H9 (cell line): ENCODE measurements around the gene TENT5C. TPM values are rescaled to one million over a fixed set of nuclear protein-coding genes. Genes with fewer than 3 reads are reported as not detected.

Experiments
- DNase-seq: peaks from one replicate; pipeline ENCODE4 v3.0.0-alpha.2; 2017
- H2AFZ ChIP-seq: one replicate; pipeline ENCODE4 v1.6.1; 2013; ENCODE audit warnings: mild to moderate bottlenecking, low read length, control low read depth, moderate library complexity
- H2AK5ac ChIP-seq: 2 replicates; pipeline ENCODE4 v1.6.1; 2013; ENCODE audit warnings: low read length, control low read depth, mixed read lengths; ENCODE audit not compliant: insufficient read length
- H2BK120ac ChIP-seq: one replicate; pipeline ENCODE4 v1.6.1; 2013; ENCODE audit warnings: low read depth, mild to moderate bottlenecking, low read length, control low read depth, inconsistent platforms; ENCODE audit not compliant: poor library complexity, severe bottlenecking
- H2BK12ac ChIP-seq: 2 replicates; pipeline ENCODE4 v1.6.1; 2013; ENCODE audit warnings: low read length, control low read depth, mixed read lengths, low read depth; ENCODE audit not compliant: insufficient read length
- H2BK15ac ChIP-seq: 2 replicates; pipeline ENCODE4 v1.6.1; 2013; ENCODE audit warnings: low read depth, low read length, control low read depth
- H2BK20ac ChIP-seq: one replicate; pipeline ENCODE4 v1.6.1; 2013; ENCODE audit warnings: low read depth, mild to moderate bottlenecking, low read length, control low read depth, inconsistent platforms; ENCODE audit not compliant: poor library complexity, severe bottlenecking
- H2BK5ac ChIP-seq: 2 replicates; pipeline ENCODE4 v1.6.1; 2013; ENCODE audit warnings: low read length, control low read depth, mixed read lengths; ENCODE audit not compliant: insufficient read length
- H3K14ac ChIP-seq: 2 replicates; pipeline ENCODE4 v1.6.1; 2013; ENCODE audit warnings: low read length, control low read depth; ENCODE audit not compliant: insufficient read depth
- H3K18ac ChIP-seq: 2 replicates; pipeline ENCODE4 v1.6.1; 2013; ENCODE audit warnings: low read depth, mild to moderate bottlenecking, mixed read lengths, low read length, control low read depth; ENCODE audit not compliant: insufficient read length
- H3K23ac ChIP-seq: 2 replicates; pipeline ENCODE4 v1.6.1; 2013; ENCODE audit warnings: low read length, control low read depth, mixed read lengths, low read depth; ENCODE audit not compliant: insufficient read length
- H3K23me2 ChIP-seq: 2 replicates; pipeline ENCODE4 v1.6.1; 2013; ENCODE audit warnings: low read depth, mild to moderate bottlenecking, mixed read lengths, low read length, control low read depth; ENCODE audit not compliant: insufficient read length, poor library complexity, severe bottlenecking
- H3K27ac ChIP-seq: 2 replicates; pipeline ENCODE4 v1.5.1; 2013; ENCODE audit warnings: low read length, control low read depth, mixed read lengths, low read depth; ENCODE audit not compliant: insufficient read length
- H3K27me3 ChIP-seq: 2 replicates; pipeline ENCODE4 v1.6.1; 2013; ENCODE audit warnings: low read length, control low read depth, inconsistent platforms; ENCODE audit not compliant: insufficient read depth
- H3K4ac ChIP-seq: 2 replicates; pipeline ENCODE4 v1.6.1; 2013; ENCODE audit warnings: low read depth, mild to moderate bottlenecking, control low read depth, inconsistent platforms, low read length, moderate library complexity
- H3K4me1 ChIP-seq: 2 replicates; pipeline ENCODE4 v1.6.1; 2013; ENCODE audit warnings: low read length, control low read depth, inconsistent platforms; ENCODE audit not compliant: insufficient read depth
- H3K4me2 ChIP-seq: 2 replicates; pipeline ENCODE4 v1.6.1; 2013; ENCODE audit warnings: low read length, control low read depth, mixed read lengths; ENCODE audit not compliant: insufficient read length, insufficient read depth
- H3K56ac ChIP-seq: 2 replicates; pipeline ENCODE4 v1.6.1; 2013; ENCODE audit warnings: low read depth, mild to moderate bottlenecking, mixed read lengths, low read length, control low read depth; ENCODE audit not compliant: insufficient read length
- H3K79me1 ChIP-seq: 2 replicates; pipeline ENCODE4 v1.6.1; 2013; ENCODE audit warnings: low read depth, mild to moderate bottlenecking, moderate library complexity, low read length, control low read depth, inconsistent platforms; ENCODE audit not compliant: insufficient read depth, poor library complexity, severe bottlenecking
- H3K79me2 ChIP-seq: 2 replicates; pipeline ENCODE4 v1.6.1; 2013; ENCODE audit warnings: low read length, control low read depth, inconsistent platforms; ENCODE audit not compliant: insufficient read depth
- H3K9ac ChIP-seq: 2 replicates; pipeline ENCODE4 v1.6.1; 2013; ENCODE audit warnings: low read length, control low read depth, mixed read lengths; ENCODE audit not compliant: insufficient read length; ENCODE audit errors: extremely low read depth
- H3K9me3 ChIP-seq: one replicate; pipeline ENCODE4 v1.6.1; 2013; ENCODE audit warnings: low read depth, low read length, inconsistent platforms; ENCODE audit not compliant: control insufficient read depth
- H3T11ph ChIP-seq: one replicate; pipeline ENCODE4 v1.6.1; 2013; ENCODE audit warnings: mild to moderate bottlenecking, low read length, control low read depth, inconsistent platforms
- H4K20me1 ChIP-seq: one replicate; pipeline ENCODE4 v1.6.1; 2013; ENCODE audit not compliant: control insufficient read depth, insufficient read length, insufficient read depth
- H4K5ac ChIP-seq: 2 replicates; pipeline ENCODE4 v1.6.1; 2013; ENCODE audit warnings: low read depth, mild to moderate bottlenecking, mixed read lengths, low read length, control low read depth; ENCODE audit not compliant: insufficient read length
- H4K8ac ChIP-seq: replicated peaks from 2 replicates; pipeline ENCODE4 v1.6.1; 2013; ENCODE audit warnings: low read length, control low read depth, mixed read lengths, low read depth; ENCODE audit not compliant: insufficient read length
- H4K91ac ChIP-seq: 2 replicates; pipeline ENCODE4 v1.6.1; 2013; ENCODE audit warnings: low read depth, mild to moderate bottlenecking, moderate library complexity, mixed read lengths, low read length, control low read depth; ENCODE audit not compliant: insufficient read length
- H3K27ac Mint-ChIP-seq, 3 experiments: 2 replicates in 2 of 3; 3 replicates in 1 of 3; pipeline ENCODE4 v1.8.0; 2020 to 2021; ENCODE audit warnings: mixed read lengths in 3 of 3, mild to moderate bottlenecking in 1 of 3, moderate library complexity in 1 of 3
- H3K27me3 Mint-ChIP-seq: 2 replicates; pipeline ENCODE4 v1.8.0; 2021; ENCODE audit warnings: low read depth, mild to moderate bottlenecking, moderate library complexity, mixed read lengths
- H3K36me3 Mint-ChIP-seq, 3 experiments: 2 replicates in 2 of 3; 3 replicates in 1 of 3; pipeline ENCODE4 v1.8.0; 2020 to 2021; ENCODE audit warnings: low read depth in 3 of 3, mixed read lengths in 3 of 3; ENCODE audit not compliant: insufficient read depth in 1 of 3
- H3K4me1 Mint-ChIP-seq, 2 experiments: 2 replicates each; pipeline ENCODE4 v1.8.0; 2020; ENCODE audit warnings: mixed read lengths in 2 of 2
- H3K4me3 Mint-ChIP-seq, 2 experiments: 2 replicates in 1 of 2; 3 replicates in 1 of 2; pipeline ENCODE4 v1.8.0; 2020 to 2021; ENCODE audit warnings: mild to moderate bottlenecking in 2 of 2, mixed read lengths in 2 of 2, moderate library complexity in 1 of 2
- H3K9me3 Mint-ChIP-seq, 2 experiments: 2 replicates in 1 of 2; 3 replicates in 1 of 2; pipeline ENCODE4 v1.8.0; 2020; ENCODE audit warnings: mild to moderate bottlenecking in 2 of 2, mixed read lengths in 2 of 2, moderate library complexity in 1 of 2
- CTCF ChIP-seq: fragments of 200-600 bp; sonication (generic); conservative IDR thresholded peaks from 3 replicates; pipeline ENCODE4 v1.8.0; 2021; ENCODE audit warnings: antibody characterized with exemption, mild to moderate bottlenecking
- WGBS: extraction: QIAGEN DNeasy Blood & Tissue Kit; methylation state at CpG from one replicate; pipeline ENCODE4 v1.1.7; 2013; ENCODE audit warnings: missing lambda C conversion rate, low lambda C conversion rate, mixed read lengths; ENCODE audit not compliant: insufficient read length; ENCODE audit errors: extremely low coverage; 5-methylcytosine and 5-hydroxymethylcytosine counted together
- total RNA-seq: library from RNA; stranded (reverse); gene quantifications from 2 replicates; pipeline ENCODE4 v1.2.1, GENCODE V29; 2021

Gene TENT5C
- total RNA-seq, 1 experiment from 2014 or later: 0.37 TPM

GRCh38 chr1:117652421-117652820, 46.6 kb downstream of the TENT5C start:
- Histone ChIP-seq H3K56ac (no peak overlapping the region), H2BK15ac (no peak overlapping the region), H2AFZ (no peak overlapping the region), H3K27ac (no peak overlapping the region), H4K20me1 (no peaks in the 10 kb centered on the region), H3K4me2 (no peak overlapping the region), H2BK120ac (no peak overlapping the region), H3K4ac (no peak overlapping the region), H3K14ac (no peak overlapping the region), H3K79me2 (no peaks in the 10 kb centered on the region), H4K91ac (no peak overlapping the region), H4K5ac (no peak overlapping the region), H2BK5ac (no peak overlapping the region), H3K79me1 (no peaks in the 10 kb centered on the region), H3K9me3 (no peaks in the 10 kb centered on the region), H2BK12ac (no peak overlapping the region), H4K8ac (no peak overlapping the region), H3K23me2 (no peaks in the 10 kb centered on the region), H2AK5ac (no peak overlapping the region), H2BK20ac (no peak overlapping the region), H3K23ac (no peak overlapping the region), H3K27me3 (no peaks in the 10 kb centered on the region), H3T11ph (no peak overlapping the region), H3K18ac (no peak overlapping the region), H3K9ac (no peak overlapping the region), H3K4me1 (peaks cover 5% of the 10 kb centered on the region; the same call in 1 of the 2 replicates)
- H3K4me1 Mint-ChIP-seq: peaks cover 32 to 39% of the 10 kb centered on the region in 2 experiments
- H3K4me3 Mint-ChIP-seq: no peak overlapping the region
- no peak for DNase-seq
- H3K27ac Mint-ChIP-seq: no peak overlapping the region
- no peak for TF ChIP-seq CTCF
- H3K36me3 Mint-ChIP-seq: peaks cover 0 to 4% (median 1%) of the 10 kb centered on the region in 3 experiments; a peak in 4 of 7 replicates
- WGBS: 100% methylated on average over 2 of the region's 2 CpGs
- peaks cover 5% of the 10 kb centered on the region for H3K27me3 Mint-ChIP-seq
- H3K9me3 Mint-ChIP-seq: peaks cover 0 to 4% of the 10 kb centered on the region in 2 experiments; a peak in 1 of 5 replicates
